Endothelial cell of umbilical vein (primary cell): ENCODE measurements around the gene CLP1. TPM values are rescaled to one million over a fixed set of nuclear protein-coding genes. Genes with fewer than 3 reads are reported as not detected.

Experiments
- BruUV-seq: library from RNA; stranded (reverse); fragments of 400-500 nt; replicated peaks from 2 replicates; lab custom pipeline; 2021; lab: Mats Ljungman, UMichigan
- CTCF ChIA-PET: fragments of 300-600, 350-600 bp; sonication (Branson Sonifier 250); formaldehyde crosslinking; loops from one replicate; lab custom pipeline; 2021; ENCODE audit warnings: antibody characterized with exemption, inconsistent platforms; lab: Charles Lee
- POLR2A ChIA-PET: fragments of 300-600, 350-600 bp; sonication (Branson Sonifier 250); formaldehyde crosslinking; loops from one replicate; lab custom pipeline; 2021; ENCODE audit warnings: antibody characterized with exemption, inconsistent platforms; lab: Charles Lee
- DNase-seq: peaks from one replicate; pipeline ENCODE4 v3.0.0-alpha.2; 2011; ENCODE audit warnings: low read depth, low spot score
- FAIRE-seq: peaks from 2 replicates; lab custom pipeline; 2011; peaks lifted over from hg19 to GRCh38; lab: Jason Lieb, UNC
- H2AFZ ChIP-seq: 2 replicates; pipeline ENCODE4 v1.6.0; 2012; ENCODE audit warnings: low read depth, low read length, control low read depth, inconsistent platforms
- H3K27ac ChIP-seq: 2 replicates; pipeline ENCODE4 v1.5.1; 2011; ENCODE audit warnings: low read depth, mild to moderate bottlenecking, control low read depth, low read length, moderate library complexity; ENCODE audit not compliant: insufficient read depth
- H3K27me3 ChIP-seq, 2 experiments: 2 replicates each; pipeline versions ENCODE4 v1.6.0 to v1.6.1; 2011; ENCODE audit warnings: low read length in 2 of 2, mixed read lengths in 1 of 2; ENCODE audit not compliant: control insufficient read depth in 2 of 2, insufficient read depth in 2 of 2
- H3K36me3 ChIP-seq, 2 experiments: 2 replicates in 1 of 2; 3 replicates in 1 of 2; pipeline ENCODE4 v1.5.1; 2011; ENCODE audit warnings: low read length in 2 of 2, mild to moderate bottlenecking in 1 of 2, moderate library complexity in 1 of 2; ENCODE audit not compliant: control insufficient read depth in 2 of 2, insufficient read depth in 2 of 2; ENCODE audit errors: extremely low read depth in 1 of 2
- H3K4me1 ChIP-seq: 3 replicates; pipeline ENCODE4 v1.5.1; 2011; ENCODE audit warnings: mild to moderate bottlenecking, low read length; ENCODE audit not compliant: control insufficient read depth, insufficient read depth; ENCODE audit errors: extremely low read depth
- H3K4me2 ChIP-seq: 2 replicates; pipeline ENCODE4 v1.6.1; 2011; ENCODE audit warnings: low read length, control low read depth, mixed read lengths; ENCODE audit not compliant: insufficient read depth
- H3K4me3 ChIP-seq, 3 experiments: fragments of 200-600 bp in 1 of 3; sonication (generic), shearing (Covaris generic) in 1 of 3; replicated peaks in 1 of 3; 2 replicates each; pipeline ENCODE4 v1.5.1; 2011 to 2016; ENCODE audit warnings: control low read depth in 3 of 3, low read length in 3 of 3, mild to moderate bottlenecking in 2 of 3, inconsistent platforms in 1 of 3, low read depth in 1 of 3, moderate library complexity in 1 of 3; ENCODE audit not compliant: insufficient read depth in 1 of 3
- H3K79me2 ChIP-seq: 2 replicates; pipeline ENCODE4 v1.6.0; 2012; ENCODE audit warnings: low read length, inconsistent platforms; ENCODE audit not compliant: control insufficient read depth, insufficient read depth
- H3K9ac ChIP-seq: replicated peaks from 2 replicates; pipeline ENCODE3; 2011; ENCODE audit warnings: low read length, control low read depth; ENCODE audit not compliant: insufficient read depth; ENCODE audit errors: extremely low read depth
- H3K9me1 ChIP-seq: replicated peaks from 3 replicates; pipeline ENCODE4 v1.6.0; 2011; ENCODE audit warnings: mild to moderate bottlenecking, low read length; ENCODE audit not compliant: control insufficient read depth, insufficient read depth; ENCODE audit errors: extremely low read depth
- H3K9me3 ChIP-seq: replicated peaks from 2 replicates; pipeline ENCODE4 v1.5.1; 2012; ENCODE audit warnings: low read length, inconsistent platforms; ENCODE audit not compliant: control insufficient read depth, insufficient read depth
- H4K20me1 ChIP-seq: replicated peaks from 2 replicates; pipeline ENCODE3; 2011; ENCODE audit warnings: mild to moderate bottlenecking, low read length; ENCODE audit not compliant: control insufficient read depth, insufficient read depth; ENCODE audit errors: extremely low read depth
- EZH2 ChIP-seq: IDR thresholded peaks from 2 replicates; pipeline ENCODE4 v1.6.1; 2012; ENCODE audit warnings: borderline replicate concordance, low read depth, mild to moderate bottlenecking, moderate library complexity, low read length, inconsistent platforms; ENCODE audit not compliant: severe bottlenecking
- FOS ChIP-seq: IDR thresholded peaks from 2 replicates; pipeline ENCODE4 v1.6.1; 2011; ENCODE audit warnings: mild to moderate bottlenecking, low read length, moderate library complexity, borderline replicate concordance; ENCODE audit not compliant: insufficient read depth
- GATA2 ChIP-seq: IDR thresholded peaks from 2 replicates; pipeline ENCODE4 v1.7.0; 2011; ENCODE audit warnings: low read depth, mild to moderate bottlenecking, moderate library complexity, mixed read lengths, low read length; ENCODE audit not compliant: insufficient read length, insufficient read depth
- JUN ChIP-seq: IDR thresholded peaks from 2 replicates; pipeline ENCODE4 v1.6.1; 2011; ENCODE audit warnings: borderline replicate concordance, low read depth; ENCODE audit not compliant: insufficient read length, insufficient read depth
- MYC ChIP-seq: IDR thresholded peaks from one replicate; pipeline ENCODE4 v1.6.1; 2011; ENCODE audit warnings: mild to moderate bottlenecking, low read depth, low read length
- POLR2A ChIP-seq: IDR thresholded peaks from 2 replicates; pipeline ENCODE4 v1.6.1; 2012; ENCODE audit warnings: low read depth, mild to moderate bottlenecking, control low read depth, low read length
- POLR2AphosphoS5 ChIP-seq: IDR thresholded peaks from 2 replicates; pipeline ENCODE4 v1.6.1; 2012; ENCODE audit warnings: low read depth, mild to moderate bottlenecking, control low read depth, low read length, moderate library complexity; ENCODE audit not compliant: insufficient read depth
- dilution Hi-C: fragments of 300-500 bp; cut with MboI; formaldehyde crosslinking; loops from one replicate; pipeline ENCODE4 v1.15.0; 2019; ENCODE audit warnings: low sequenced_read_pairs; ENCODE audit not compliant: extremely low pct_ligation_motif_present
- intact Hi-C: fragments of 100-400 bp; cut with micrococcal nuclease; formaldehyde crosslinking; loops from one replicate; pipeline ENCODE4 v1.10.0; 2022
- polyA plus RNA-seq, 4 experiments: library from polyadenylated mRNA; depleted of rRNA in 3 of 4; stranded (reverse) in 3 of 4; unstranded in 1 of 4; fragments of >200 nt; gene quantifications; 2 replicates each; pipeline versions ENCODE4 v1.2.1 to v1.2.3, GENCODE V29; 2011 to 2012; ENCODE audit warnings: missing spikeins in 1 of 4
- total RNA-seq: library from RNA; stranded (reverse); gene quantifications from 2 replicates; pipeline ENCODE4 v1.2.3, GENCODE V29; 2021
- TF ChIP-seq, protein P1 (sequence below), 2 donors: IDR thresholded peaks; 1 replicate in 1 of 2; 2 replicates in 1 of 2; pipeline ENCODE4 v1.5.1; 2011; ENCODE audit warnings: low read length in 2 of 2, mild to moderate bottlenecking in 2 of 2, moderate library complexity in 2 of 2, control low read depth in 1 of 2, inconsistent platforms in 1 of 2, low read depth in 1 of 2; ENCODE audit not compliant: insufficient read depth in 1 of 2; ENCODE audit errors: extremely low read depth in 1 of 2
- TF ChIP-seq, protein P2 (sequence below): IDR thresholded peaks from 2 replicates; pipeline ENCODE4 v1.6.1; 2011; ENCODE audit not compliant: insufficient read depth, insufficient read length

The CLP1 gene
- total and polyA plus RNA-seq, 2 donors (not counting 3 experiments of a cell fraction or from before 2014, with no cell fraction given) = 17.9 to 20.8 TPM

DNA sequence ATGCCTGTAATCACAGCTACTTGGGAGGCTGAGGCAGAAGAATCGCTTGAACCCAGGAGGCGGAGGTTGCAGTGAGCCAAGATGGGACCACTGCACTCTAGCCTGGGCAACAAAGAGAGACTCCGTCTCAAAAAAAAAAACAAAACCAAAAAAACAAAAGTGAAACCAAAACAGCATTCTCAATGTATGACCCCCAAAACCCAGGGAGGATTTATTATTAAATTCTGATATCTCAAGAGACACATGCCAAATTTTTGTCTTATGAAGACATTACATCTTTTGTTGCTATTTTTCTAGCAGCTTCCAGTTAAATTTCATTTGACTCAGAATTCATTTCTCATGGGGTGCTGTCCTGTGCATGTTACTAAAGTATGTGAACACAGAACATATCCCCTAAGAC, 4.9 kb upstream of the CLP1 start:
- Histone ChIP-seq H2AFZ (no peak overlapping the region), H3K4me2 (no peak overlapping the region), H4K20me1 (no peaks in the 10 kb centered on the region), H3K27ac (no peak overlapping the region), H3K36me3 (no peaks in the 10 kb centered on the region), H3K27me3 (peaks cover 18 to 29% of the 10 kb centered on the region in 2 experiments), H3K4me1 (peaks cover 3% of the 10 kb centered on the region), H3K9me1 (no peaks in the 10 kb centered on the region), H3K9me3 (no peaks in the 10 kb centered on the region), H3K79me2 (peaks cover under 1% of the 10 kb centered on the region), H3K4me3 (no peak overlapping the region), H3K9ac (no peak overlapping the region)
- DNase-seq (no peak), FAIRE-seq (no peak)
- ChIA-PET POLR2A (no interaction called here), CTCF (interaction anchor here (1.2 to 5.8 kb wide), 4 partner anchors 8 to 85 kb away, joined by 3 to 26 read pairs (median 6); partner anchors contain the start of gene UBE2L6)
- intact Hi-C loops = no loop called here
- no TSS peak for BruUV-seq
- TF ChIP-seq, protein P1, sequence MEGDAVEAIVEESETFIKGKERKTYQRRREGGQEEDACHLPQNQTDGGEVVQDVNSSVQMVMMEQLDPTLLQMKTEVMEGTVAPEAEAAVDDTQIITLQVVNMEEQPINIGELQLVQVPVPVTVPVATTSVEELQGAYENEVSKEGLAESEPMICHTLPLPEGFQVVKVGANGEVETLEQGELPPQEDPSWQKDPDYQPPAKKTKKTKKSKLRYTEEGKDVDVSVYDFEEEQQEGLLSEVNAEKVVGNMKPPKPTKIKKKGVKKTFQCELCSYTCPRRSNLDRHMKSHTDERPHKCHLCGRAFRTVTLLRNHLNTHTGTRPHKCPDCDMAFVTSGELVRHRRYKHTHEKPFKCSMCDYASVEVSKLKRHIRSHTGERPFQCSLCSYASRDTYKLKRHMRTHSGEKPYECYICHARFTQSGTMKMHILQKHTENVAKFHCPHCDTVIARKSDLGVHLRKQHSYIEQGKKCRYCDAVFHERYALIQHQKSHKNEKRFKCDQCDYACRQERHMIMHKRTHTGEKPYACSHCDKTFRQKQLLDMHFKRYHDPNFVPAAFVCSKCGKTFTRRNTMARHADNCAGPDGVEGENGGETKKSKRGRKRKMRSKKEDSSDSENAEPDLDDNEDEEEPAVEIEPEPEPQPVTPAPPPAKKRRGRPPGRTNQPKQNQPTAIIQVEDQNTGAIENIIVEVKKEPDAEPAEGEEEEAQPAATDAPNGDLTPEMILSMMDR (IDR thresholded peaks at IDR 0.05; ENCODE audit: extremely low read depth in 1 of 2, insufficient read depth in 1 of 2, low read depth in 1 of 2, low read length in 2 of 2) = no peak
- TF ChIP-seq JUN = no peak
- TF ChIP-seq, protein P2, sequence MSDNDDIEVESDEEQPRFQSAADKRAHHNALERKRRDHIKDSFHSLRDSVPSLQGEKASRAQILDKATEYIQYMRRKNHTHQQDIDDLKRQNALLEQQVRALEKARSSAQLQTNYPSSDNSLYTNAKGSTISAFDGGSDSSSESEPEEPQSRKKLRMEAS = no peak
- no peak for TF ChIP-seq FOS
- TF ChIP-seq EZH2 = no peak
- no peak for TF ChIP-seq POLR2A
- no peak for TF ChIP-seq MYC
- no peak for TF ChIP-seq GATA2
- TF ChIP-seq POLR2AphosphoS5 = no peak
- dilution Hi-C loops = no loop called here
